NT2/D1 (cell line): ENCODE data around the gene PIP5KL1.

ENCODE experiments used
- DNase-seq: peaks from one replicate; pipeline ENCODE4 v3.0.0-alpha.2; 2011; ENCODE audit warnings: low read depth, low spot score
- H3K27me3 ChIP-seq: 2 replicates; pipeline ENCODE4 v1.6.0; 2011; ENCODE audit warnings: mild to moderate bottlenecking; ENCODE audit not compliant: insufficient read length, insufficient read depth
- H3K36me3 ChIP-seq: 2 replicates; pipeline ENCODE4 v1.6.1; 2011; ENCODE audit warnings: mild to moderate bottlenecking, low read length, mixed read lengths; ENCODE audit not compliant: insufficient read depth, insufficient read length
- H3K4me1 ChIP-seq: 2 replicates; pipeline ENCODE4 v1.5.1; 2011; ENCODE audit not compliant: insufficient read depth, insufficient read length
- H3K4me3 ChIP-seq: 2 replicates; pipeline ENCODE4 v1.5.1; 2011; ENCODE audit warnings: low read depth; ENCODE audit not compliant: insufficient read length
- H3K9ac ChIP-seq: 2 replicates; pipeline ENCODE4 v1.6.0; 2011; ENCODE audit warnings: low read depth; ENCODE audit not compliant: insufficient read length
- H3K9me3 ChIP-seq: 2 replicates; pipeline ENCODE4 v1.5.1; 2011; ENCODE audit warnings: mild to moderate bottlenecking, low read length; ENCODE audit not compliant: insufficient read depth
- SUZ12 ChIP-seq: IDR thresholded peaks from 2 replicates; pipeline ENCODE4 v1.6.1; 2011; ENCODE audit not compliant: insufficient read length, insufficient read depth; ENCODE audit errors: extremely low read depth
- YY1 ChIP-seq: IDR thresholded peaks from 2 replicates; pipeline ENCODE4 v1.6.1; 2011; ENCODE audit not compliant: insufficient read length, insufficient read depth
- ZNF274 ChIP-seq: IDR thresholded peaks from 2 replicates; pipeline ENCODE4 v1.6.1; 2011; ENCODE audit warnings: mild to moderate bottlenecking, low read depth, low read length

The PIP5KL1 gene

GRCh38 chr9:127950513-127951289 lies 20.1 kb upstream of the PIP5KL1 start:
- Histone ChIP-seq H3K27me3 (no peaks in the 10 kb centered on the region), H3K4me3 (no peak overlapping the region), H3K9ac (no peak overlapping the region), H3K36me3 (peaks cover 53% of the 10 kb centered on the region), H3K4me1 (peaks cover 29% of the 10 kb centered on the region), H3K9me3 (no peaks in the 10 kb centered on the region)
- TF ChIP-seq YY1, result no peak
- DNase-seq, result no peak

GRCh38 chr9:127949827-127950512 lies 19.4 kb upstream of the PIP5KL1 start:
- TF ChIP-seq ZNF274 (no peak), SUZ12 (no peak), YY1 (no peak)
- H3K36me3 ChIP-seq, result peaks cover 61% of the 10 kb centered on the region
- H3K27me3 ChIP-seq, result no peaks in the 10 kb centered on the region
- no peak for DNase-seq
- no peaks in the 10 kb centered on the region for H3K9me3 ChIP-seq
- no peak overlapping the region for H3K4me3 ChIP-seq
- no peak overlapping the region for H3K9ac ChIP-seq
- H3K4me1 ChIP-seq, result peaks cover 23% of the 10 kb centered on the region

DNA sequence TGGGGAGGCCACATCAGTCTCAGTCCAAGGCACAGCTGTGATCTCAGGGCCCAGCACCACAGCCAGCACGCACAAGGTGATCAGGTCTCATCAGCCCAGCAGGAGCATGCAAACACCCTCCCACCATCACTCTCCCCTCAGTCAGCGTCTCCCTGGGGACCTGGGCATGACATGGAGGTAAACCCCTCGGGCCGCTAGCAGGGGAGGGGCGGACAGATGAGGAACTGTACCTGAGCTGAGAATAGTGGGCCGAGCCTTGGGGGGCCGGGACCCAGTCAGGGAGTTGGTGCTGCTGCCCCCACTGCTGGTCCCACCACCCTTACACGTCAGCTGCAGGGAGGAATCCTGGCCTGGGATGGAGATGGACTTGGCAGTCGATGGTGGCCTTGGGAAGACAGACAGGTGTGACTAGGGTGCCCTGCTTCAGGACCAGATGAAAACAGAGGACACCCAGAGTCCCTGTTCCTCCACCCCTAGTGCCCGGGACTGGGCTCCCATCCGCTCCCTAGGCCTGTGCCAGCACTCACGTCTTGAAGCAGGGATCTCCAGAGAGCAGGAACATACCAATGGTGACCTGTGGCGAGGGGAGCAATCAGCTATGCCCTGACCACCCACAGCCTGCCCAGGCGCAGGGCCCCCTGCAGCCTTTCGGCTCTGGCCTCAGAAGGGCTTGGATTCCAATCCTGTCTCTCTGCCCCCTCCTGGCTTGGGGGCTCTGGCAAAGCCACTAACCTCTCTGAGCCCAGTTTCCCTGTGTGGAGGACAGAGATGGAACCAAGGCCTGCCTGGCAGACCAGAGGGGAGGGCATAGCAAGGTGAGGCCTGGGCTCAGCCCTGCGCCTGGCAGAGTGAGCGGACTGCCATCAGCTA lies 17.5 kb upstream of the PIP5KL1 start:
- Histone ChIP-seq H3K36me3 (peaks cover 69% of the 10 kb centered on the region), H3K9ac (peak overlapping the region; percentile 46), H3K4me1 (peaks cover 10% of the 10 kb centered on the region), H3K27me3 (no peaks in the 10 kb centered on the region), H3K4me3 (no peak overlapping the region), H3K9me3 (no peaks in the 10 kb centered on the region)
- TF ChIP-seq ZNF274 (no peak), SUZ12 (no peak)
- no peak for DNase-seq

- no peak for DNase-seq
- Histone ChIP-seq H3K9me3 (no peaks in the 10 kb centered on the region), H3K36me3 (peaks cover 78% of the 10 kb centered on the region), H3K27me3 (no peaks in the 10 kb centered on the region), H3K4me1 (peaks cover 13% of the 10 kb centered on the region), H3K4me3 (no peak overlapping the region), H3K9ac (no peak overlapping the region)
- TF ChIP-seq ZNF274, result no peak
- TF ChIP-seq YY1, result no peak
- no peak for TF ChIP-seq SUZ12
Observed at GRCh38 chr9:127946728-127947127, 16.2 kb upstream of the PIP5KL1 start.

DNA sequence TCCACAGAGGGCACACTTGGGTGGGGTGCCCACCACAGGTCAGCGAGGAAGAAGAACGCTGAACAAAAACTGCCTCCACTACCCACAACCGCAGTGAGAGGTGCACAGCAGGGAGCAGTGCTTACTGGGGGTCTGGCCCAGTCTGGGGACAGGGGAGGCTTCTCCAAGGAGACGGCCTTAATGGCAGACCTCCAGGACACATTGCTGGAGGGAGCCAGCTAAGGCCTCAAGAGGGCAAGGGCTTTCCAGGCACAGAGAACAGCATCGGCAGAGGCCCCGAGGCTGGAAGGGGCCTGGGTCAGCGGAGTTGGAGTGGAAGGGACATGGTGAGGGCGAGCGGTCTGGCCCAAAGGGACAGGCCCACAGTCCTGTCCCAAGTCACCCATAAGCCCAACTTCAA lies 15.4 kb upstream of the PIP5KL1 start:
- Histone ChIP-seq H3K4me1 (peaks cover 13% of the 10 kb centered on the region), H3K4me3 (no peak overlapping the region), H3K9ac (no peak overlapping the region), H3K27me3 (no peaks in the 10 kb centered on the region), H3K9me3 (no peaks in the 10 kb centered on the region), H3K36me3 (peaks cover 80% of the 10 kb centered on the region)
- TF ChIP-seq SUZ12 (no peak), YY1 (no peak), ZNF274 (no peak)
- no peak for DNase-seq

DNA sequence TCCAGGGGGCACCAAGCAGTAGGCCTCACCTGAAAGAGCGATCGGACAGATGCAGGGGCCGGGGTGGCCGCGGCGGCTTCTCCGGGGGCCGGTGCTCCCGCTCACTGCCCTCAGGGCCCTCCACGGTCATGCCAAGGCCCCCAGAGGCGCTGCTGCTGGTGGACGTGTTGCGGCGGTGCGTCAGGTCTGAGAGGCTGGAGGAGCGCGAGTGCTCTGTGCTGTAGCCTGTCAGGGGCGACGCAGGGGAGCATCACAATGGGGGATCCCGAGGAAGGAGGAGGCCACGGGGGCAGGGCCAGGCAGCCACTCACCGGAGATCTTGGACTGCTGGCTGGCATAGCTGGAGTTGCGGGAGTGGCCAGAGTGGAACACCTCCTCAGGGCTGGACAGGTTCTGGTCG lies 14.8 kb upstream of the PIP5KL1 start:
- TF ChIP-seq YY1 (no peak), SUZ12 (no peak), ZNF274 (no peak)
- Histone ChIP-seq H3K9ac (peak overlapping the region; percentile 5), H3K27me3 (no peaks in the 10 kb centered on the region), H3K4me3 (no peak overlapping the region), H3K4me1 (peaks cover 12% of the 10 kb centered on the region), H3K9me3 (no peaks in the 10 kb centered on the region), H3K36me3 (peaks cover 76% of the 10 kb centered on the region)
- no peak for DNase-seq
